Measurements from ENCODE around the gene FAM78A.

FAM78A gene

DNA sequence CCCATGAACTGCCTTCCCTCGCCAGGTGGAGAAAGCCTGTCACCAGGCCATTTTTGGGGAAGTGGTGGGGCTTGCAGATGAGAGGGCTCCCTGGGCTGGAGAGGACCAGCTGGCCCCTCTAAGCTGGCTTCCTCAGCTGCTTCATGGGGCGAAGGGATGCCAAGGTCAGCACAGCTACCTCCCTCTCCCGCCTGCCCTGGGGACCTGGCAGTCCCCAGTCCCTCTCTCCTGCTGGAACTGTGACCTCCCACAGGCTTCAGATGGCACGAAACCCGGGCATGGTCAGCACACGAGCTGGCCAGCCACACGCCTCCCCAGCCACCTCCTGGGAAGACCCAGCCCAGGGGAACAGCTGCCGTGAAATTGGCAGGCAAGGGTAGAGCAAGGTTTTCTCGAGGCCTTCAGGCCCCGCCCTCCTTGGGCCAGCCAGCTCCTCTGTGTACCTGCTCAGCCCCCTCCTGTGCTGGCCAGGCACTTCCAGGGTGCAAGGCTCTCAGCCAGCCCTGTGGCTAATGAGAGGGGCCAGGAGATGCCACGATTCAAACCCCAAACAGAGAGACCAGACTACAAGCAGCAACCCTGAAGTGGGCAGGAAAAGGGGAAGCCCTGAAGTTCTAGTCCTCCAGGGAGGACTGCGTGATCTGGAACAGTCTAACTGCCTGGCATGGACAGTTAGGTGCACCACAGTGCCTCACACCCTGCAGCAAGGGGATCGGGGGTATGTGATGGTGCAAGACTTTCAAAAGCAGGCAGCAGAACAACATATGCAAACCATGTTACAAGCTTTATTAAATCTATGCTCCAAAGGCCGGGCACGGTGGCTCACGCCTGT lies 26.1 kb upstream of the FAM78A start:
- DNase-seq (ENCODE audit: low read depth), result no peak

- no peak for DNase-seq (ENCODE audit: low read depth)
Measured at GRCh38 chr9:131300444-131300843, 24.1 kb upstream of the FAM78A start.

GRCh38 chr9:131299961-131300347 lies 23.6 kb upstream of the FAM78A start:
- DNase-seq (ENCODE audit: low read depth), result no peak

DNA sequence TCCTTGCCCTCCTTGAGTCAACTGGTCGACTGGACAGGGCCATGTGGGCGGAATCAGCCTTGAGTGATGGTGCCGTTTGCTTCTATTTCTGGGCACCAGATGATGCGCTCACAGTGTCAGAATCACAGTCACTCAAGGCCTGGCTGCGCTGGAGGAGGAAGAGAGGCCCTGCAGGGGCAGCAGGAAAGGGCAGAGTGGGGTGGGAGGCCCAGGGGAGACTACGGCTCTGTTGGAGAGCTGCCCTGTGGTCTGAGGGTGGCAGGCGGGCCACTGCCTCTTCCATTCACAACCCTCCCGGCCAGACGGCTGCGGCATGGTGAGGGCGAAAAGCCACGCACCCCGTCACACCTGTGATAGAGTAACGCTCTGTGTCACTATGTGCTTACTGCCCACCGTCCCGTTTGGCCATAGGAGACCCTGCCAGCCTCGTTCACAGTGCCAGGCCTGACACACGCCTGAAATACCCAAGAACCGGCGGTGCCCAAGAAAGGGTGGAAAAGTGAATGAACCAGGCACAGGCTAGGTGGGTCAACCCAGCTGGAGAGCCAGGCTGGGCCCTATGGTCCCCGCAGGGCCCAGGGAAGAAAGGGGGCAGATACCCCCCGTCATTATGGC lies 23.1 kb upstream of the FAM78A start:
- no peak for DNase-seq (ENCODE audit: low read depth)

DNA sequence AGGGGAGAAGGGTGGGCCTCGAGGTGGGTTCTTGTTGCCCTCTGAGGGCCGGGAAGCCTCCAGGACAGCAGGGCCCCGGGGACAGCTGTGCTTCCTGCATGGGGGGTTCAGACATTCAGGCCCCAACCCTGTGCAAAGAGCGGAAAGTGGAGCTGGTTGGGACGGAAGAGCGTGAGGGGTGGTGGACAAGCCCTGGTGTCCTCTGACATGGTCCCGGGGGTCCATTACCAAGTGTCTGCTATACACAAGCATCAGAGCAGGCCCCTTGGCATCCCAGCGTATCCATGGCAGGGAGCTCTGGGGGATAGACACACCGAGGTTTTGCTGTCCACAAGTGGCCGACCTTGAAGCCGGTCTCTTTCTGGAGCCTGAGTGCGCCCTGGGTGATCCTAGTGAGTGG lies 22.5 kb upstream of the FAM78A start:
- no peak for DNase-seq (ENCODE audit: low read depth)

- no peak for DNase-seq (ENCODE audit: low read depth)
Measured at GRCh38 chr9:131298341-131298740, 22.0 kb upstream of the FAM78A start.

DNA sequence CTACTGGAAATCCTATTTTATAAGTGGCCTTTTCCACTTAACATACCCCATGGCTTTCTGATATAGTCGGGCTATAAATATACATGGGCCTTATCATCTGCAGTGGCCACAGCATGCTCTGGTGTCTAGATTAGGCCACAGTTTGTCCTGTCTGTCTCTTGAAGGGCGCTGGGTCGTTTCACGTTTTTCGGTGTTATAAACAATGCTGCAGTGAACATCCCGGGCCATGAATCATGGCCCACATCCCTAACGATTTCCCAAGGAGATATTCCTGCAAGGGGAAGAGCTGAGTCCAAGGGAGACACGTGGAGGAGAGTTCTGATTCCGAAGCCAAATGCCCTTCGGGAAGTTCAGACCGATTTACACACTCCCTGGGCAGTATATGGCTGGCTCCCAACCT lies 21.6 kb upstream of the FAM78A start:
- DNase-seq (ENCODE audit: low read depth), result no peak

DNA sequence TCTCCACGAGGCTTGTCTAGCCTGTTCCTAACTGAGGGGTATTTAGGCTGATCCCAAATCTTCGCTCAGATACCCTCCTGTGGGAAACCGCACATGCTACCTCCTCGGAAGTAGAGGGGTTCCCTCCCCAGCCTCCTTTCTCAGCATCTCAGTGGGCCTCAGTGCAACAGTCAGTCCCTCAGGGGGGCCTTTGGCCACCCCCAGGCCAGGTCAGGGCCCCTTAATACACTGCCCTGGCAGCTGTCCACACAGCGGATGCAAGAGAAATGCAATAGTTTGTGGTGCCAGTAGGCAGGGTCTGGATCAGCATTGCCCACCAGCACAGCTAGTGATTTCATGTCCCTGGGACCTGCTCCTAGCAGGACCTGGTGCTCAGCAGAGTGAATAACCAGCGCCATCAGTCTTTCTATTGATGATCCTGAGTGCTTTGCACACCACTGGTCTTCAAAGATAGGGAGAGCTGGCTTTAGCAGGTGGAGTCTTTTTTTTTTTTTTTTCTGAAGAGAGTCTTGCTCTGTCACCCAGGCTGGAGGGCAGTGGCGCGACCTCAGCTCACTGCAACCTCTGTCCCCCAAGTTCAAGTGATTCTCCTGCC lies 20.7 kb upstream of the FAM78A start:
- no peak for DNase-seq (ENCODE audit: low read depth)

DNA sequence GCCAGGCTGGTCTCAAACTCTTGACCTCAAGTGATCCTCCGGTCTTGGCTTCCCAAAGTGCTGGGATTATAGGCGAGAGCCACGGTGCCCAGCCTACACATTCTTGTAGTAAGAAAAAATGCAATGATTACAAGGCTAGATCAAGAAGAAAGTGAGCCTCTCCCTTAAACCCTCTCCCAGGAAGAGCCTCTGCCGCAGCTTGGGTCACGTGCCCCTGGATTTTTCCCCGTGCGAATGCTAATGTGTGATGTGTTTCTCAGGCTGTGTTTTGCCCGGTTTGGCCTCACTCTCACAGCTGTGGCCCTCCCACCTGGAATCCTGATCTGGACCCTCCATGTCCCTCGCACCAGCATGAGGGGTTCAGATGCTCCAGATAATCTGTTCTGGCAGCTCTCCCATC lies 20.1 kb upstream of the FAM78A start:
- no peak for DNase-seq (ENCODE audit: low read depth)

- DNase-seq (ENCODE audit: low read depth), result no peak
Measured at GRCh38 chr9:131292937-131293336, 16.6 kb upstream of the FAM78A start.

- no peak for DNase-seq (ENCODE audit: low read depth)
Measured at GRCh38 chr9:131291795-131292315, 15.5 kb upstream of the FAM78A start.

DNA sequence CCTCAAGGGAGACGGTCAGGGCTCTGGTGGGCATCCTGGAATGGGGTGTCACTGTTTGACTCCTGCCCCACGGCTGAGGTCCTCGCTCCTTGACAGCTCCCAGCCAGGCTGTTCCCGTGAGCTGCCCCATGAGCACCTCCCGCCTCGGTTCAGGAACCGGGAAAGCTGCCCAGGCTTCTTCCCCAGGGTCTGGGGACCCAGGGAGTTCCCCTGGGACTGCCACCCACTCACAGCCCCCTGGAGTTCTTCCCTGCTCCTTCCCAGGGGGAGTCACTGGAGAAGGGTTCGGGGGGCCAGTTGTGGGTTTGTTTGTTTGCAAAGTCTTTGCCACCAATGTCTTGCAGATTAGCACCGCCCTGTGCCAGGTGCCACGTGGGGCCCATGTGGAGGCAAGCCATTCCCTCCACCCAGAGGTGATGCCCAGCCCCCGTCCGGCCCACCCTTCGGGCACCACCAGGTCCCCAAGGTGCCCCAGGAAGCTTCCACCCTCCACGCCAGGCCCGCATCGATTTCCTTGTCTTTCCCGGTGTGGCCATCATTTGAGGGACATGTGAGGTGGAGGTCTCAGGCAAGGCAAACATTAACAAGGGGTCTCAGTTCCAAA lies 14.6 kb upstream of the FAM78A start:
- DNase-seq (ENCODE audit: low read depth), result no peak

GRCh38 chr9:131290036-131290766 lies 13.9 kb upstream of the FAM78A start:
- DNase-seq (ENCODE audit: low read depth), result no peak

- no peak for DNase-seq (ENCODE audit: low read depth)
Measured at GRCh38 chr9:131289301-131290035, 13.2 kb upstream of the FAM78A start, which contains the start of gene PLPP7. Gene PLPP7, plus strand, starts transcription at chr9:131289723. Its CDS starts 275 bp downstream, at chr9:131289998.

GRCh38 chr9:131288217-131288616 lies 11.9 kb upstream of the FAM78A start:
- no peak for DNase-seq (ENCODE audit: low read depth)

GRCh38 chr9:131287359-131287758 lies 11.0 kb upstream of the FAM78A start:
- DNase-seq (ENCODE audit: low read depth), result no peak

DNA sequence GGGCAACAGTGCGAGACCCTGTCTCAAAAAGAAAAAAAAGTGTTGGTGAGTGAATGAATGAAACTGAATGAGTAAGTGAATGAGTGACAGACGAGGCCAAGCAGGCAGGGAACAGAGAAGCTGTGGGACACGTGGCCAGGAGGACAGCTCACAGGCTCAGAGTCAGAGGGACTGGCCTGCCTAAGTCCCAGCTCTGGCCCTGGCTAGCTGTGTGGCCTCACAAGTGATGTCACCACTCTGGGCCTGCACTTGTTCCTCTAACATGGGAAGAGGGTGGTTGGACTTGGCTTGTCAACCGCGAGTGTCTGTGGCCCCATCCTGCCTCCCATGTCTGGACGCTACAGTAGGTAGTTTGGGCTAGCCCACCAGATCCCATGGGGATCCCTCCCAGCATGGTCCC lies 8.5 kb upstream of the FAM78A start:
- DNase-seq (ENCODE audit: low read depth), result no peak

DNA sequence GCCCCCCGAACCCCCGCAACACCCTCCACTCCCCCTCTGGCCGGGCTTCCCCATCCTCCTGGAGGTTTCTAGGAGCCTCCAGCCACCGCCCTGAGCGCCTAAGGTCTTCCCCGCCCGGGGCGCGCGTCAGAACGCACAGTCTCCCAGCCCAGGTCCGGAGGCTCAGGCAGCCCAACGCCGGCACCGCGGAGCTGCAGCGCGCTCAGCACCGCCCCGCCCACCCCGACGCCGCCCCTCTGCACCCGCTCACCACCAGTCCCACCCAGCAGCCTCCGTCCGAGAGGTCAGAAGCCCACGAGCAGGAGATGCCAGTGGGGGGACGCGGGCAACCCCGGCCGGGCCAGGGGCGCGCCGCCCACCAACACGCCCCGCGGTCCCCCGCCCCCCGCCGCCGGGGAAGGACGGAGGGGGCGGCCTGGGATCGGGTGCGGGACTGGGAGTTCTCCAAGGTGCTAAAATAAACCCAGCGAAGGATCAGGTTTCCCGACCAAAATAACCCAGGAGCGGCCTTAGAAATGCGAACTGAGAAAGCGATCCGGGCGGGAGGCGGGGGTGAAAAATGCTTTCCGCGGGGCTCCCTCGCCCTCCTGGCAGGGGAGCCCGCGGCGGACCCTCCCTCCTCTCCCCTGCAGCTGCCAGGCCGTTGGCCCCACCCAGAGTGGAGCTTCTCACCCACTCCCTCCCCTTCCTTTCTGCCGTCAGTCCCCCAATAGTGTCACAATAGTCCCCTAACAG lies 6.5 kb upstream of the FAM78A start:
- DNase-seq (ENCODE audit: low read depth), result no peak

DNA sequence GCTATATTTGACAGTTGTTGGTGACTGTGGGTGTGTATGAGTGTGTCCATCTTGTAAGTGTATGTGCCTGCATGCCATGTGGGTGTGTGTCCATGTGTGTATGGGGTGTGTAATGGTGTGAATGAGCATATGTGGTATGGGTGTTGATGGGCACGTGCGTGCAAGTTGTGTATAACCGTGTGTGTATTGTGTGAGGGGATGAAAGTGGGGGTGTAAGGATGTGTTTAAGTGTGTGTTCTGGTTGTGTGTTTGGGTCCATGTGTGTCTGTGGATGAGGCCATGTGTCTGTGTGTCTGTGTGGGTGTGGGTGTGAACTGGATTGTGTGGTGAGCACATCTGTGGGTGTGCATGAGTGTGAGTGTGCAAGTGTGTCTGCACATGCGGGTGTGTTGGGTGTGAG lies 5.9 kb upstream of the FAM78A start:
- DNase-seq (ENCODE audit: low read depth), result no peak

GRCh38 chr9:131281119-131281965 lies 5.0 kb upstream of the FAM78A start:
- no peak for DNase-seq (ENCODE audit: low read depth)

All from CMK (cell line).